Natural killer cell (primary cell): ENCODE data around the gene DOCK2. TPM values are rescaled to one million over a fixed set of nuclear protein-coding genes. Genes with fewer than 3 reads are reported as not detected.
A peak's percentile ranks its signal among the peaks of the same experiment; 100 is the strongest.

Source experiments
- ATAC-seq, 3 donors: fragments of 150-1000 bp in 2 of 3; fragments of 200-7000 bp in 1 of 3; cut with Tn5 transposase; 1 replicate in 1 of 3; 2 replicates in 2 of 3; pipeline ENCODE4 v1.10.0; 2021; ENCODE audit warnings: mild to moderate bottlenecking in 2 of 3, moderate library complexity in 2 of 3
- DNase-seq, 2 donors: peaks; one replicate each; pipeline versions ENCODE4 v3.0.0 to v3.0.0-alpha.2; 2013 to 2021; ENCODE audit warnings: mixed read lengths in 1 of 2
- H3K27ac ChIP-seq: one replicate; pipeline ENCODE4 v1.5.1; 2013; ENCODE audit warnings: mild to moderate bottlenecking, low read length
- H3K27me3 ChIP-seq: one replicate; pipeline ENCODE4 v1.6.1; 2013; ENCODE audit warnings: low read length; ENCODE audit not compliant: control insufficient read depth, insufficient read depth
- H3K36me3 ChIP-seq: one replicate; pipeline ENCODE4 v1.6.1; 2013; ENCODE audit warnings: low read length; ENCODE audit not compliant: control insufficient read depth, insufficient read depth
- H3K4me1 ChIP-seq: one replicate; pipeline ENCODE4 v1.6.1; 2013; ENCODE audit warnings: low read length; ENCODE audit not compliant: control insufficient read depth, insufficient read depth
- H3K4me3 ChIP-seq: one replicate; pipeline ENCODE4 v1.5.1; 2013; ENCODE audit warnings: low read length
- H3K9me3 ChIP-seq: one replicate; pipeline ENCODE4 v1.6.1; 2013; ENCODE audit warnings: low read length; ENCODE audit not compliant: control insufficient read depth, insufficient read depth
- H3K27ac Mint-ChIP-seq, 2 donors: one replicate each; pipeline ENCODE4 v1.8.0; 2022; ENCODE audit warnings: mild to moderate bottlenecking in 2 of 2, mixed read lengths in 2 of 2, moderate library complexity in 1 of 2
- H3K27me3 Mint-ChIP-seq, 2 donors: one replicate each; pipeline ENCODE4 v1.8.0; 2022; ENCODE audit warnings: low read depth in 2 of 2, mixed read lengths in 2 of 2
- H3K36me3 Mint-ChIP-seq: one replicate; pipeline ENCODE4 v1.8.0; 2022; ENCODE audit warnings: mixed read lengths
- H3K4me1 Mint-ChIP-seq, 2 donors: one replicate each; pipeline ENCODE4 v1.8.0; 2022; ENCODE audit warnings: mixed read lengths in 2 of 2
- H3K4me3 Mint-ChIP-seq: one replicate; pipeline ENCODE4 v1.8.0; 2022; ENCODE audit warnings: mild to moderate bottlenecking, moderate library complexity, mixed read lengths
- H3K9me3 Mint-ChIP-seq, 2 donors: one replicate each; pipeline ENCODE4 v1.8.0; 2022; ENCODE audit warnings: mixed read lengths in 2 of 2
- whole genome bisulfite sequencing: methylation state at CpG from one replicate; pipeline ENCODE4 v1.1.7; 2013; ENCODE audit warnings: missing lambda C conversion rate; ENCODE audit not compliant: insufficient coverage; 5-methylcytosine and 5-hydroxymethylcytosine counted together
- intact Hi-C: fragments of 100-400 bp; cut with micrococcal nuclease; formaldehyde crosslinking; loops from one replicate; pipeline ENCODE4 v1.14.2; 2022
- total RNA-seq, 4 donors: library from RNA; stranded (reverse); fragments of 120-200 nt in 1 of 4; gene quantifications; one replicate each; pipeline versions ENCODE4 v1.2.3 to v1.2.4, GENCODE V29; 2013 to 2022
- TF ChIP-seq, protein P1 (sequence below): fragments of 200-600 bp; IDR thresholded peaks from one replicate; pipeline ENCODE4 v1.8.0; 2022; ENCODE audit warnings: antibody characterized with exemption

Gene DOCK2
- total RNA-seq, 3 donors from 2014 or later (not counting 1 experiment from before 2014, with no cell fraction given), result 317 to 361 (median 320) TPM

DNA sequence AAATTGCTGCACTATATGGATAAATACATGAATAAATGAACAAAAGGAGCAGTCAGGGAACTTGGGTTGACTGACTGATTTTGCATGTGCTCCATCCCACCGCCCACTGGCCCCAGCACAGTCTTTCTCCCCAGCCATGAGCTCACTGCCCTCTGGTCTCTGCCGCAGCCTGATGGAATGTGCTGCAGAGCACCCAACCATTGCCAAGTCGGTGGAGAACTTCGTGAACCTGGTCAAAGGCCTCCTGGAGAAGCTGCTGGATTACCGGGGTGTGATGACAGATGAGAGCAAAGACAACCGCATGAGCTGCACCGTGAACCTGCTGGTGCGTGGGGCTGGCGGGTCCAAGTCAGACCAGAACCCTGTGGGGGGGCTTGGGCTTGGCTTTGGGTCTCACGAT is 397.2 kb downstream of the DOCK2 start:
- peaks cover 51% of the 10 kb centered on the region for H3K36me3 ChIP-seq
- H3K4me1 Mint-ChIP-seq, result no peaks in the 10 kb centered on the region

DNA sequence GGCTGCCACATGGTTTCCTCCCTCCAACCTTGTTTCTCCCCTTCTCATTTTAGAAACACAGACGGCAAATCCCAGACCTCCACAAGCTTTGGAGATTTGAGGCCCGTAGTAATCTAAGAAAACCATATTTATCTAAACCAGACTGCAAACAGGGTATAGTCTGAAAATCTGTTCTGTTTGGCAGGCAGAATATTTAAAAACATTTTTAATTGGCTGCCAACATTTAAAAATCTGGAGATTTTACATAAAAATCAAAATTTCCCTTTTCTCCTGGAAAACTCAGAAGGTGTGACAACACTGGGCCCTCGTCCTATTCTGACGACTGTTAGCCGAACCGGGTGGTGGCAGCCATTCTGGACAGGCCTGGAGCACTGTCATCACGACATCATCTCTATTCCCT is 401.2 kb downstream of the DOCK2 start:
- H3K36me3 Mint-ChIP-seq, result peaks cover 30% of the 10 kb centered on the region
- TF ChIP-seq, protein P1, sequence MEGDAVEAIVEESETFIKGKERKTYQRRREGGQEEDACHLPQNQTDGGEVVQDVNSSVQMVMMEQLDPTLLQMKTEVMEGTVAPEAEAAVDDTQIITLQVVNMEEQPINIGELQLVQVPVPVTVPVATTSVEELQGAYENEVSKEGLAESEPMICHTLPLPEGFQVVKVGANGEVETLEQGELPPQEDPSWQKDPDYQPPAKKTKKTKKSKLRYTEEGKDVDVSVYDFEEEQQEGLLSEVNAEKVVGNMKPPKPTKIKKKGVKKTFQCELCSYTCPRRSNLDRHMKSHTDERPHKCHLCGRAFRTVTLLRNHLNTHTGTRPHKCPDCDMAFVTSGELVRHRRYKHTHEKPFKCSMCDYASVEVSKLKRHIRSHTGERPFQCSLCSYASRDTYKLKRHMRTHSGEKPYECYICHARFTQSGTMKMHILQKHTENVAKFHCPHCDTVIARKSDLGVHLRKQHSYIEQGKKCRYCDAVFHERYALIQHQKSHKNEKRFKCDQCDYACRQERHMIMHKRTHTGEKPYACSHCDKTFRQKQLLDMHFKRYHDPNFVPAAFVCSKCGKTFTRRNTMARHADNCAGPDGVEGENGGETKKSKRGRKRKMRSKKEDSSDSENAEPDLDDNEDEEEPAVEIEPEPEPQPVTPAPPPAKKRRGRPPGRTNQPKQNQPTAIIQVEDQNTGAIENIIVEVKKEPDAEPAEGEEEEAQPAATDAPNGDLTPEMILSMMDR, result no peak
- peaks cover 75% of the 10 kb centered on the region for H3K36me3 ChIP-seq

More for the DNA sequence above, 397.2 kb downstream of the DOCK2 start:
- H3K36me3 Mint-ChIP-seq, result peaks cover 12% of the 10 kb centered on the region
- ATAC-seq (no peak), DNase-seq (no peak)
- Histone ChIP-seq H3K27ac (no peak overlapping the region), H3K4me1 (no peaks in the 10 kb centered on the region), H3K27me3 (no peaks in the 10 kb centered on the region), H3K4me3 (no peak overlapping the region), H3K9me3 (no peaks in the 10 kb centered on the region)
- H3K9me3 Mint-ChIP-seq, result no peaks in the 10 kb centered on the region
- H3K27me3 Mint-ChIP-seq, result no peaks in the 10 kb centered on the region
- intact Hi-C loops, result no loop called here
- TF ChIP-seq, protein P1, result no peak
- H3K27ac Mint-ChIP-seq, result no peak overlapping the region
- WGBS, result over 99% methylated on average over 10 of the region's 10 CpGs
- no peak overlapping the region for H3K4me3 Mint-ChIP-seq

DNA sequence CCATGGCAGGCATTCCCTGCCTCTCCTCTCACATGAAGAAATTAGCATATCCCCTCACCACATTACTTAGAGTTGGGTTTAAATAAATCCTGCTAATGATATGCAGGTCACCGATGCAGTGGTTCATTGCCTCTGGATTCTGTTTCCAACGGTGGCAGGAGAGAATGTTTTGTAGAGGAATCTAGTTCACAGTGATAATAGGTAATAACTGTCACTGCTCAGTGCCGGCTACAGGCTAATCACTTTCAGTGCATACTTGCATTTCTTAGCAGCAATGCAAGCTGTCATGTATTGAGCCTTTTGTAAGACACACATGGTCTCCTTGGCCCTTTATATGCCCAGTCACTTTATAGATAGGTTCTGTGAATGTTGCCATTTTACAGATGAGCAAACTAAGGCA is 402.8 kb downstream of the DOCK2 start:
- Histone ChIP-seq H3K4me3 (no peak overlapping the region), H3K27me3 (no peaks in the 10 kb centered on the region), H3K4me1 (no peaks in the 10 kb centered on the region), H3K27ac (no peak overlapping the region), H3K36me3 (peaks cover 84% of the 10 kb centered on the region), H3K9me3 (no peaks in the 10 kb centered on the region)
- Mint-ChIP-seq H3K27ac (no peak overlapping the region), H3K36me3 (peaks cover 26% of the 10 kb centered on the region), H3K4me1 (peaks cover 5 to 7% of the 10 kb centered on the region in 2 donors), H3K9me3 (no peaks in the 10 kb centered on the region), H3K27me3 (no peaks in the 10 kb centered on the region), H3K4me3 (no peak overlapping the region)
- DNase-seq, result no peak
- 96% methylated on average over 3 of the region's 3 CpGs for WGBS
- no peak for ATAC-seq
- TF ChIP-seq, protein P1, result no peak
- intact Hi-C loops, result no loop called here

More for the DNA sequence above, 401.2 kb downstream of the DOCK2 start:
- DNase-seq (no peak), ATAC-seq (no peak)
- Mint-ChIP-seq H3K27ac (peak overlapping the region in 1 of 2 donors; percentile 15), H3K4me1 (peaks cover 2 to 3% of the 10 kb centered on the region in 2 donors), H3K27me3 (no peaks in the 10 kb centered on the region), H3K4me3 (no peak overlapping the region), H3K9me3 (no peaks in the 10 kb centered on the region)
- Histone ChIP-seq H3K9me3 (no peaks in the 10 kb centered on the region), H3K27ac (no peak overlapping the region), H3K27me3 (no peaks in the 10 kb centered on the region), H3K4me1 (no peaks in the 10 kb centered on the region), H3K4me3 (no peak overlapping the region)
- intact Hi-C loops, result no loop called here
- WGBS, result over 99% methylated on average over 6 of the region's 7 CpGs

DNA sequence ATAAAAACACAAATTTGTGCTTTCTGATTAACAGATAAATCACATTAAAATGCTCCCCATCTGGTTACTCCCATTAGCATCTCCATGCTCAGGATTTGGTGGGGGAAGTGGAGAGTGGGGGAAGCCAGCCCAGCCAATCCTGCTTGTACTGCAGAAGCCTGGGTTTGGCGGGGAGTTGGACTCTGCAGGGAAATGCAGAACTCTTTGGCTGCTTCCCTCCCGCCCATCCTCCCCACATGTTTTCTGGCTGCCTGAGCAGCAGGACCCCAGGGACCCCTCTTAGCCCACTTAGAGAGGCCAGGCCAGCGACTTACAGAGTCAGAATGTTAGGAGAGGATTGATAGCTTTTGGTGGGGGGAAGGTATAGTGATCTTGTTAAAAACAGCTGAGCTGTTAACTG is 409.2 kb downstream of the DOCK2 start:
- ATAC-seq (no peak), DNase-seq (no peak)
- TF ChIP-seq, protein P1, result no peak
- H3K36me3 ChIP-seq, result peaks cover 88% of the 10 kb centered on the region
- WGBS, result 88% methylated on average over 2 of the region's 3 CpGs
- H3K4me1 Mint-ChIP-seq, result peaks cover 5 to 7% of the 10 kb centered on the region in 2 donors
- no peaks in the 10 kb centered on the region for H3K9me3 ChIP-seq
- H3K4me1 ChIP-seq, result no peaks in the 10 kb centered on the region
- H3K27me3 ChIP-seq, result no peaks in the 10 kb centered on the region
- H3K27ac Mint-ChIP-seq, result no peak overlapping the region
- no peaks in the 10 kb centered on the region for H3K27me3 Mint-ChIP-seq
- no peak overlapping the region for H3K4me3 Mint-ChIP-seq
- no peak overlapping the region for H3K27ac ChIP-seq
- no peaks in the 10 kb centered on the region for H3K9me3 Mint-ChIP-seq
- H3K36me3 Mint-ChIP-seq, result peaks cover 40% of the 10 kb centered on the region
- H3K4me3 ChIP-seq, result no peak overlapping the region
- intact Hi-C loops, result no loop called here
